GM18520 (cell line): ENCODE measurements around the gene DIAPH2.
"Not testable (repeated sequence)": the region's sequence is repeated elsewhere in the genome, so short reads cannot be mapped to it uniquely, and the experiment has no call there.

Source experiments
- ATAC-seq: cut with Tn5 transposase; IDR thresholded peaks from one replicate; pipeline ENCODE4 v1.9.1; 2021; ENCODE audit not compliant: unreplicated experiment

The DIAPH2 gene

DNA sequence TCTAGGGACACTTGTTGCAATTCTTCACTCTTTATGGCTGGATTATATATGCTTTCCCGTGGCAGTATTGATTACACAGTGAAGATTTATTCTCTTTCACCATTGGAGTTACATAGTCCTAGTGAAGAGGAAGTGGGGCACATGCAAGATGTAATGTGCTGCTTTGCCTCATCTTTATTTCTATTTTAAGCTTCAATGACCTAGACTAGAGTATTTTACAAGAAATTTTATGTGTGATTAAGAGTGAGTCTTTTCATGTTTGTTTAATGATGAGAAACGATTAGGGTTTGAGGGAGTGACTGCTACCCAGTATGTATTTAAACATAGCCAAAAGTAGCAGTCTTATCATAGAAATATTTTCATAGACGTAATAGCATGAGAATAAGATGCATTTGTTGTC lies 30.8 kb downstream of the DIAPH2 start:
- ATAC-seq = no peak

DNA sequence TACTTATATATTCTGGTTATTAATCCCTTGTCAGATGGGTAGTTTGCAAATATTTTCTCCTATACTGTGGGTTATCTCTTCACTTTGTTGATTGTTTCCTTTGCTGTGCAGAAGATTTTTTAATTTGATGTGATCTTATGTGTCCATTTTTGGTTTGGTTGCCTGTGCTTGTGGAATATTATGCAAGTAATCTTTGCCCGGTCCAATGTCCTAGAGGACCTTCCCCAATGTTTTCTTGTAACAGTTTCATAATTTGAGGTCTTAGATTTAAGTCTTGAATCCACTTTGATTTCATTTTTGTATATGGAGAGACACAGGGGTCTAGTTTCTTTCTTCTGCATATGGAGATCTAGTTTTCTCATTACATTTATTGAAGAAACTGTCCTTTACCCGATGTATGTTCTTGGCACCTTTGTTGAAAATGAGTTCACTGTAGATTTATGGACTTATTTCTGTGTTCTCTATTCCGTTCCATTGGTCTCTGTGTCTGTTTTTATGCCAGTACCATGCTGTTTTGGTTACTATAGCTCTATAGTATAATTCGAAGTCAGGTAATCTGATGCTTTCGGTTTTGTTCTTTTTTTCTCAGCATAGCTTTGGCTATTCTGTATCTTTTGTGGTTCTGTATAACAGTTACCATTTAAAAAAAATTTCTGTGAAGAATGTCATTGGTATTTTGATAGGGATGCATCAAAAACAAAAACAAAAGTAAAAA lies 34.7 kb downstream of the DIAPH2 start:
- ATAC-seq = no peak

DNA sequence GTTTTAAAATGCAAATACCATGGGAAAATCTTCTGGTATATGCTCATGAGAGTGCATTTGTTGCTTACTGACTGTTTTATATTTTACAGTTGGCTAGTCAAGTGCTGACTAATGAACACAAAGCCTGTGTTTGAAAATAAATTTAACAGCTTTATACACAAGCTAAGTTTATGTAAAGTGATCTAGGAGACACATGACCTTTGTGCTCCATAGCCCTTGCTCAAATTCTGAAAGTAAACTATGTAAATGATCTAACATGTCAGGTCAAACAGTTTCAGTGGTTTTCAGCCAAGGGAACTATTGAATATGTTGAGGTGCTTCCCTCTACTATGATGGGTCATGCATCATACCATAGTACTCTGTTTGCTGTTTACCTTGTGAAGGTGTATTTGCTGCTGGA lies 36.7 kb downstream of the DIAPH2 start:
- ATAC-seq = peak; percentile 100

DNA sequence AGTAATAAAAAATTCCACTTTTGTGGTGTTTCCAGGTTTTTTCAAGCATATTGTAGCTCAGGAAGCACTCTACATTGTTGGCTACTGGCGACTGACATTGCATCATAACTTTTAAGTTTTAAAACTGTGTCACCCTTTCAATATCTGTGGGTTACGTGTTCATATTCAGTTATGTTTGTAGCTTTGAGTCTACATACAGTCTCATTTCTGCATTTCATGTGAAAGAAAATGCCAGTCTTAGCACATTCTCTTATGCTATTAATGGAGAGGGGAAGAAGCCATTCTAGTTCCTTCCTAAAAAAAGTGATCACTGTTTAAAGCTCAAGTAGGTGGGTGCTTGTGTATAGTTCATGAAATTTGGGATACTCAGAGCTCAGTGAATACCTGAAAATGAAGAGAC lies 38.1 kb downstream of the DIAPH2 start:
- no peak for ATAC-seq

DNA sequence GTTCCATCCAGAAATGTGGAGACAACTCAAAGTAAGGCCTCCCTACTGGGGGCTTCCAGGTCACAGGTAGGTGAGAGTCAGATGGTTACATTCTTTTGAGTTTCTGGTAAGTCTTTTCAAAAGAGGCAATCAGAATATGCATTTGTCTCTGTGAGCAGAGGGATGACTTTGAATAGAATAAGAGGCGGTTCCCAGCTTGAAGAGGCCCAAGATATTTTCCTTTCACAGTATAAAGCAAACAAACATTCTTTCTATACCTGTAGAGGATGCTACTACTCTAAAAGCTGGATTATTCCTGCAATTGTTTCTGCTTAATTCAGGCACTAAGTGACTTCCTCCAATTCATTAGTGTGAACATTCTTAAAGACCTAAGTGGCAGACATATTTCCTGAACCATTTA lies 44.4 kb downstream of the DIAPH2 start:
- no peak for ATAC-seq

DNA sequence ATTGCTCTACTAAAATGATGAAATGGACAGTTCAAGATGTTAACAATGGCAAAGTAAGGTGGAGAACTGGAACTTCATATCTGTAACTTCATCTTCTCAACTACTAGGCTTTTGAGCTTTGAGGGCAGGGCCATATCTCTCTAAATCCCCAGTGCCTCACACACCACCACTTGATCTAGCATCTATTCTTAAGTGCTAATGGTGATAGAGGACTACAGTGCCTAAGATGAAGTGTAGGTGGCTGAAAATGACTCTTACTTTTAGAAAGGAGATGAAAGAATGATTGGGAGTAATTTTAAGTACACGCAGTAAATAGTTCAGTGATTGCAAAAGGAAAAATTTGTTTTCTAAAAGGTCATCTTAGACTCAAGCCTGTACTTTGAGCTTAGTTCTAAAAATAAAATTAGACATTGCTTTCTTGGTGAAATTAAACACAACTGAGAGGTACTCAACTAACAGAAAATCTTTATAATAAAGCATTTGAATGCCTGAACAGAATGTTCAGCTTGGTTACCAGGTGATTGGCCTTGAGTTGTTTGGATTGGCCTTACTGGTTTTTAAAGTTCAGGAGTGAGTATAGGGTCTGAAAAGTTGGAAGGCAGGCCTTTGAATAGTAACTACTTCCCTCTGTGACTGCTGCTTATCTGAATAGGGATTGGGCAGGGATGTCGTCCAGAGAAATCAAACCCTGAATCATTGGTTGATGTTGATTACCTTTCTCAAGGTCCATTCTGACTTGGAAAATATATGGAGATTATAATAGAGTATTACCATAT lies 45.4 kb downstream of the DIAPH2 start:
- no peak for ATAC-seq

DNA sequence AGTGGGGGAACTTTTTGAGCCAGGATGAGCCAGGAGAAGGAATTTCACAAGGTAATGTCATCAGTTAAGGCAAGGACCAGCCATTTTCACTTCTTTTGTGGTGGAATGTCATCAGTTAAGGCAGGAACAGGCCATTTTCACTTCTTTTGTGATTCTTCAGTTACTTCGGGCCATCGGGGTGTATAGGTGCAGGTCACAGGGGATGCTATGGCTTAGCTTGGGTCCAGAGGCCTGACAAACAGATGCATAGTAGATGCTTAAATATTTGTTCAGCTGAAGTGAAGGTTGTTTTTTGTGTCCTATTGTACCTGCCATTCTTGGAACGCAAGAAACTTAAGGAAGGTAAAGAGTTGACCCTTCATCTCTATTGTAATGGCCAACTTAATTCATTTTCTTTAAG lies 46.4 kb downstream of the DIAPH2 start:
- ATAC-seq = not testable (repeated sequence)

DNA sequence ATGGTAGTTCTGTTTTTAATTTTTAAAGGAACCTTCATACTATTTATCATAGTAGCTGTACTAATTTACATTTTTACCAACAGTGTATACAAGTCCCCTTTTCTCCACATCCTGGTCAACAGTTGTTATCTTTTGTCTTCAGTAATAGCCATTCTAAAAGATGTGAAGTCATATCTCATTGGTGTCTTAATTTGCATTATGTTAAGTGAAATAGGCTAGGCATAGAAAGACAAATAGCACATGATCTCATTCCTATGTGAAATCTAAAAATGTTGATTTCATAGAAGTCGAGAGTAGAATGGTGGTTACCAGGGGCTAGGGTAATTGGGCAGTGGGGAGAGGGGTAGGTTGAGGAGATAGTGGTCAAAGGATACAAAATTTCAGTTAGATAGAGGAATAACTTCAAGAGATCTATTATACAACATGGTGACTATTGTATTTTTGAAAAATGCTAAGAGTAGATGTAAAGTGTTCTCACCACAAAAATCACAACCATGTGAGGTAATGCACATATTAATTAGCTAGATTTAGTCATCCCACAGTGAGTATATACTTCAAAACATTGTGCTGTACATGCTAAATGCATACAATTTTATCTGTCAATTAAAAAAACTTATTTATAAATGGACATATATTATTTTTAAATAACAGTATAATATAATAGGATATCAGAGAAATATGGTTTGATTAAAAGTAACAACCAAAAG lies 58.9 kb downstream of the DIAPH2 start:
- ATAC-seq = no peak

DNA sequence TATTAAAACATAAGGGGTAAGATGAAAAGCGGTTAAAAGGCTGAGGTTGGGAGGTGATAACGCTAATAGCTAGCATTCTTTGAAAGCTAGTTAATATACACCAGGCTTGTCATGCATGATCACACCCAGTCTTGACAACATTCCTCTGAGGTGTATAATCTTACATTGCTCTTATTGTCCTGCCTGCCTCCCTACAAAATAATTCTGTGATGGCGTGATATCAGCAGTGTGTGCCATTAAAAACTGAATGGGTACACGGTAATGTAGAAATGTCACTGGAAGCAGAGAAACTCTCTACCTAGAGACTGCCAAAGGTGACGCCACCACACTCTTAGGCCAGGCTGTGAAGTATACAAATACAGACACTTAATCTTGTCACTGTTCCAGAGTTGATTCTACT lies 68.1 kb downstream of the DIAPH2 start:
- no peak for ATAC-seq

DNA sequence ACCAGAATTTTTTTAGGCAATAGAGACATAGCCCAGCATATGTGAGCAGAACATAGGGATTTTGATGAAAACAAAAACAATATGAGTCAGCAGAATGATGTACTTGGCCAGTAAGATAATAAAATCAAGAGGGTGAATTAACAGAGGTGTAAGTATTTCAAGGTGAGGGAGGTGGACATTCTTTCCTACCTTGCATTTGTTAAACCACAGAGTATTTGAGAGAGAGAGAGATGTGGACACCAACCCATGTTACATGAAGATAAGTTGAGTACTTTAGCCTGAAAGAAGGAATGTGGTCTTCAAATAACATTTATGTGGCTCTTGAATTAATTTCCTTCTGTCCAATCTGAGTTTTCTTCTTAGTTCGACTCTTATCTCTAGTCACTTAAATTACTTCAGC lies 68.6 kb downstream of the DIAPH2 start:
- ATAC-seq = no peak

DNA sequence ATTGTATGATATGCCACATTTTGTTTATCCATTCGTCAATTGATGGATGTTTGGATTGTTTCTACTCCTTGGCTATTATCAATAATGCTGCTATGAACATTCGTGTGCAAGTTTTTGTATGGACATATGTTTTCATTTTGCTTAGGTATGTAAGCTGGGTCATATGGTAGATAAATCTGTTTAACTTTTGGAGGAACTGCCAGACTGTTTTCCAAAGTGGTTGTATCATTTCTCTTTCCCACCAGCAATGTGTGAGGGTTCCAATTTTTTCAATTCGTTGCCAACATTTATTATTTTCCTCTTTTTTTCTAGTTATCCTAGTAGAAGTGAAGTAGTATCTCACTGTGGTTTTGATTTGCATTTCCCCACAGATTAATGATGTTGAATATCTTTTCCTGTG lies 71.8 kb downstream of the DIAPH2 start:
- no peak for ATAC-seq

DNA sequence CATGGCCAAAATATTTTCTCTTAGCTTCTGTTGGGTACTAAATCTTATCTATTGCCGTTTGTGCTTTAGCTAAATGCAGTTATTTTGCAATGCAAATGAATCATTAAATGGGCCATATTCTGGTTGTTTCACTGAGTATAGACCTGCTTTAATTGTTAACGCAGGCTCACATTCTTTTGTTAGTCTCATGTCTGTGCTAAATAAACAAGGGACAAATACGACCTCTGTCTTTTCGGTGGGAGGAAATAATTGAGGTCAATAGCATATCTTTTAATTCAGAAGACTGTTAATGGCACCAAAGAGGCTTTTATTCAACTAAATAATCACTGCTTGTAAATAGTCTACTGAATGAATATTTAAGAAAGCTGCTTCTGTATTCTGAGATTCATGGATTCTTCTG lies 76.9 kb downstream of the DIAPH2 start:
- no peak for ATAC-seq

DNA sequence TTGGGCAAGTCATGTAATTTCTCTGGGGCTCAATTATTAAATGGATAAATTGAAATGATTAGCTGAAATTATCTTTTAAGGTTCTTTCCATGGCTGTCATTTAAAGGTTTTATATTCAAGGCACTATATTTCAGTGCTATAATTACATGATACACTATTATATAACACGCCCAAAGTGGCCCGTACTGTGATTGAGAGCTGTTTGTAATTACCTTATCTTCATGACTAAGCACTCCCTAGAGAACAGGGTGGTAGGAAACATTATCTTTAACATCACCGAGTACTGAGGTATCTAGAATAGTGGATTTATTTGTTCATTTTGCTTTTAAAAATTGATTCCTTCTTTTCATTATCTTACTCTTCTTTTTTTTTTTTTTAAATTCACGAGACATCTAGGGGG lies 79.0 kb downstream of the DIAPH2 start:
- no peak for ATAC-seq

DNA sequence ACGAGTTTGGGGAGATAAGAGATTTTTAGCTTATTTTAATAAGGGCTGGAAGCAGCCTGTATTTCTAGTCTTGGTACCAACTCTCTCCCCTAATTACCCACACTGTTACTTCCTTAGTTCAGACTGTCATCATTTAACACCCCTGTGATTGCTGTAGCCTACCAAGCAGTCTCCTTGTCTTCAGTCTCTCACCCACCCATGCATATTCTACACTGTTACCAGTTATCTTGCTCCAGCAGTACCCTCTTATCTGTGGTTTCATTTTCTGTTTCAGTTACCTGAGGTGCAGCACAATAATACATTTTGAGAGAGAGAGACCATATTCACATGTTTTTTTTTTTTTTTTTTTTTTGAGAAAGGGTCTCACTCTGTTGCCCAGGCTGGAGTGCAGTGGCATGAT lies 80.2 kb downstream of the DIAPH2 start:
- peak; percentile 52 for ATAC-seq

DNA sequence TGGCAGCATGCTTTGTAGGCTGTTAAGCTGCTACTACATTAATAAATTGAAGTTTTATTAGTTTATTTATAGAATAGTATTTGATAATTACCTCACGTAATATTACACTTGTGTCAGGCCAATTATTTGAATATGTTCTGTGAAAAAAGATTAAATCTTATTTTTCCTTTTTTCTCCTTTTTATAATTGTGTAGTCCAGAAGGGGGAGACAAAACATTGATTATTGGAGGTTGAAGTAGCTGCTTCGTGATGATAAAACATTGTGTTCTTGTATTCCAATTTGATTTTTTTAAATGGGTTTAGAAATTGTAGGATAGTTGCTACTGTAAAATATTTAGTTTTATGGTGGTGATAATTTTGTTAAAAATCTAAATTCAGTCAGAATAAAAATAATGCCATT lies 85.7 kb downstream of the DIAPH2 start:
- no peak for ATAC-seq

DNA sequence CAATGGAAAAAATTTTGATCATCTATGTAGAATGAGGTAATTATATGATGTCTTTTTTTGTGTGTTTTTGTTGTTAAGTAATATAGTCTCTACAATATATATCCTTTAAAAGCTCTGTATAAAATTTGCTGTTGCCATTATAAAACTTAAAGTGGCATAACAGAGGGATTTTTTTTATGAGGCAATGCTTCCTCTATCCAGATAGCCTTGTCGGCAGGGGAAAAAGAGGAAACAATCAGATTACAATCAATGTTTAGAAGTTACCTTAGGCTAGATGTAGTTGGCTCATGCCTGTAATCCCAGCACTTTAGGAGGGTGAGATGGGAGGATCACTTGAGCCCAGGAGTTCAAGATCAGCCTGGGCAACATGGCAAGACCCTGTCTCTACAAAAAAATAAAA lies 86.8 kb downstream of the DIAPH2 start:
- ATAC-seq = no peak

DNA sequence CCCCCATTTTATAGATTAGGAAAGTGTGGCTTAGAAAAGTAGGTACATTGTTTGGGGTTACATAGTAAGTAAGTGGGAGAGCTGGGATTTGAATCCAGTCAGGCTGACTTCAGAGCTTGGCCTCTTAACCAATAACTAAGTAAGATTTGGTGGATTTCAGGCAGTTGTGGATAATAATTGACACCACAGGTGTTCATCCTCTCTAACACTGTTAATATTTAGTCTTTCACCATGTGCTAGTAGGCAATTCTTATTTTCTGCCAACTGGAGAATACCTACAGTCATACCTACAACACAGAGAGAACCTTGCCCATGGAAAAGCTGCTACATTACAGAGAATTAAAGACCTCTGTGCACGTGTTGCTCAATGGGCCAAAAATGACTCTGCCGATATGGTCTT lies 89.5 kb downstream of the DIAPH2 start:
- no peak for ATAC-seq

DNA sequence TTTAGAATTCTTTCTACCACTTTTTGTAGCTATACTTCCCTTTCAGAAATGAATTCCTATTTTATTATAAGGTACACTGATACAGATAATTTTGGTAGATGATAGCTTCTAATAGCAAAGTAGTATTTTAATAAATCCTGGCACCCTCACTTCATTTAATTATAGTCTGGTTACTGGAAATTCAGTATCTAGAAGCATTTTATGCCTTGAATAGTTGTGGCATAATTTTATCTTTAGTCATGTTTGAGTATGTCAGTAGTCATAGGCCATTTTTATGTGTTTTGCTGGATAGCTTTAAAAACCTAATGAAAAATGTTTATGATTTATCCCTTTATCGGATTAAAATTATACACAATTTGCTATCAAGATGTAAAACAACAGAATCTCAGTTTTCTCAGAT lies 92.3 kb downstream of the DIAPH2 start:
- no peak for ATAC-seq

DNA sequence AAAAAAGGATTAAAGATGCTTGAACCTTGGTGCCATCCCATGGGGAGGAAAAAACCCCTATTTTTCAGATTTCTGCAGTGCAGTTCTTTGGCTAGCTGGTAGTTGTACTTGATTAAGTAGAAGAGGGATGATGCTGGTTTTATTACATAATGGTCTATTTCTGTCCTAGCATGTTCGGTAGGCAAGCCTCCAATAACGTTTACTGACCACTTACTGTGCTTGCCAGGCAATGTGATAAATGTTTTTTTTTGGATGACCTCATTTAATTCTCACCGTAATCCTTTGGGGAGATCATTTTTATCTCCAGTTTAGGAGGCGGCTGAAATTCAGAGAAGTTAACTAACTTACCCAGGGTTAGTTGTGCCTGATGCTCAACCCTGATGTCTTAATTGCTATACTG lies 106.9 kb downstream of the DIAPH2 start:
- ATAC-seq = no peak

DNA sequence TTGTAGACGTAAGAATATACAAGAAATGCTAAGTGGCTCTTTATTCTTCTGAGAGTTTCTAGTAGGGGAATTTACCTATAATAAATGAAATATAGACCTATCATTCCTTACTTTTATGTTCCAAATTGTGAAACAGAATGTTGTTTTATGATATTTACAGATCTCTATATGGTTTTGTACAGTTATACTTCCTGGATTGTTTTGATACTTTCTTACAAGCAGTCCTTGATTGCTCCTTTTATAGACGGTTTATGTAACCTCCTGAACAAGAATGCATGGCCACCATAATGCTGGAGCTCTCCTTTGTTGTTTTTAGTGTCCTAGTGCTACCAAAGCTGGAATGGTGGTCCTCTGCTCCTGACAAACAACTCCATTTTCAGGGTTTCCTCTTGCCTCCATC lies 107.4 kb downstream of the DIAPH2 start:
- no peak for ATAC-seq

DNA sequence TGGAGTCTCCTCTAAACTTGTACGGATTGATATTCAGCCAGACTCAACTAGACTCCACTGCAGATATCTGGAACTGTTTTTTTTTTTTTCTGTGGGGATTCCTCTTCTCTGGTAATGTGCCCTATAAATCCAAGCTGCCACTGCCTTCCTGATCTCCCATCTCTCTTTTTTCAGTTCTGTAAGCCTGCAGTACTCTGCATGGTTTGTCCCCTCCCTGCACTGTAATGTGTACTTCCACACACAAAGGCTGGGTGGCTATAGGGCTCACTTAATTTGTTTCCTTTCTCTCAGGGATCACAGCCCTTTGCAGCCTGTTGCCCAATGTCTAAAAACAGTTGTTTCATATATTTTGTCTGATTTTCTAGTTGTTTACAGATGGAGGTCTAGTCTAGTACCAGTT lies 114.3 kb downstream of the DIAPH2 start:
- ATAC-seq = no peak

DNA sequence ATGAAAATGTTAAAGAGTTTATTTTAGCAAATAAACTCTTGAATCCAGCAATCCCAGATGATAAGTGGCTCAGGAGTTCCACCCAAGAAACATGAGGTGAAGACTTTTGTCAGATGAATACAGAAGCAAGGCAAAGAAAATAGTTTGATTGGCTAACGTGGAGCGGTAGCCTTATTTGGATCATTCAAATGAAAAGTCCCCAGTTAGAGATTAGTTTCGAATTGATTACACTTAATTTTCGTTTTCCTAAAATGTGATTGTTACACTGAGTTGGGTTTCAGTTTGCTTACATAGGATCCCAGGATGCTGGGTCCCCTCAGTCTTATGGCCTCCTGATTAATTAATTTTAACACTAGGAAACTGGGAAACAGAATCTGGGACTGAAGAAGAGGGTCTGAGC lies 122.7 kb downstream of the DIAPH2 start:
- no peak for ATAC-seq
